ENCODE measurements around the gene PIK3CD. TPM values are rescaled to one million over a fixed set of nuclear protein-coding genes. Genes with fewer than 3 reads are reported as not detected.

PIK3CD gene
- total RNA-seq, 4 donors from 2014 or later = 4.2 to 5.4 (median 5.0) TPM

DNA sequence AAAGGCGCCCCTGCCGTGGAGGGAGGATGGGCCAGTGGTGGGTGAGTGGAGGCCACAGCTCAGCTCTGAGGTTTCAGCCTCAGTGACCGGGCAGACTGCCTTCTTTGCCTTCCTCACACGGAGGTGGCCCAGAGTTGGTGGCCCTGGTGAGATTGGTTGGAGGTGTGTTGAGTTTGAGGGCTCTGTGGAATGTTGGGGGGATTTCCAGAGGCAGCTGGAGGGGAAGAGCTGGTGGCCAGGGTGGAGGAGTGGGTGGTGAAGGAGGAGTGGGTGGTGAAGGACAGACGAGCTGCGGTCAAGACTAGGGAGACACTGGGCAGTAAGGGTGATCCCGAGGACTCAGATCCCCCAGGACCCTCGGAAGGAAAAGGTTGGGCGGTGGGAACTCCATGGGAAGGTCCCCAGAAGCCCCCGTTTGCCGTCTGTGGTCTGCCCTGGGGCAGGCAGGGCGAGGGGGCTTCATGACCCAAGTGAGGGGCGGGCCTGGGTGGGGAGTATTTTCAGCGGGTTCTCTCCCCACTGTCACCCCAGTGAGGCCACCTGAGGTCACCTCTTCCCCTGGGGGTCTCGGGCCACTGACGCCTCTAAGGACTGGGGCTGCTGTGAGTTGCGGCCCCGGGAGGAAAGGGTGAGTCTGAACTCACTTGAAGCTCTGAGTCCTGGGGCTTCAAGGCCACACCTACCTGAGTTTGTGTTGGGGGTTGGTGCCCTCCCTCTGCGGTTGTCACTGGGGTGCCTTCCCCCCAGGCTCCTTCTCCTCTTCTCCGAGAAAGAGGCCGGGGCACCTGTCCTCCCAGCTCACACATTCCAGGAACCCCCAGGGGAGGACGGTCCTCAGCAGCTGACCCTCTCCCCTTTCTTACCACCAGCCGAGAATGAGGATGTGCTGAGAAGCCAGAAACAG, 22.7 kb upstream of the PIK3CD start:
- WGBS, 2 donors = 72 to 80% methylated on average over 23 of the region's 23 CpGs
- intact Hi-C loops (cut with DNase I; ENCODE audit: low total_unique reads) = loop anchor here (10.0 kb wide), 1 partner anchor 236 kb away; no protein-coding TSS in a partner anchor

DNA sequence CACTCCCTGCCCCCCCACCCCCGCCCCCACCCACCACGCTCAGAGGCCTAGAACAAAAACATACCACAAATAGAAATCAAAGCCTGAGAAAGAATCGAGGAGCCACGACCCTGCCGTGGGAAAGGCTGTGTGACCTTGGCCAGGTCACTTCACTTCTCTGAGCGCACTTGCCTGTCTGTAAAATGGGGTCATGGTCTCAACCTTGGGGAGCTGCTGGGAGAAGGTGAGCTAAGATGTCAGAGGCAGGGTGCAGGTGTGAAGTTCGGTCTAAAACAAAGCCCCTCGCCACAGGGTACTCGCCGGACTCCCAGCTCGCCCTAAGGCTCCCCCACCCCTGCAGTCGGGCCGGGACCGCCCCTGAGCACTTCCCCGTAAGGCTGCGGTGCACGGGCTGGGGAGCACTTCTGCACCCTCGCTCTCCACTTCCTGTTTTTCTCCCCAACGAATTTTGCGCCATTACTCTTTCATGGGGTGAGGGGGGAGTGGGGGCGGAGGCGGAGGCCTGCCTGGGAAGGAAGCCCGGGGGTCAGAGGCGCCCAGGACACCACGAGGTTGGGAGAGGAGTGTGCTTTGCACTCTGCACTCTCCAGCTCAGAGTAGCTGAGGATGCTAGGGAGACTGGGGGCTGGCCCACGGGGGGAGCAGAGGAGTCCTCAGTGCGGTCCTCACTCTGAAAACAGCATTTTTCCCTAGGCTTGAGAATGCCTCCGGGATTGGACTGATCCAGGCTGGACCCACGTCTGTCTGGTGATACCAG, 21.9 kb upstream of the PIK3CD start:
- TF ChIP-seq POLR2A (IDR thresholded peaks at IDR 0.05) = no peak
- TF ChIP-seq, protein P1, sequence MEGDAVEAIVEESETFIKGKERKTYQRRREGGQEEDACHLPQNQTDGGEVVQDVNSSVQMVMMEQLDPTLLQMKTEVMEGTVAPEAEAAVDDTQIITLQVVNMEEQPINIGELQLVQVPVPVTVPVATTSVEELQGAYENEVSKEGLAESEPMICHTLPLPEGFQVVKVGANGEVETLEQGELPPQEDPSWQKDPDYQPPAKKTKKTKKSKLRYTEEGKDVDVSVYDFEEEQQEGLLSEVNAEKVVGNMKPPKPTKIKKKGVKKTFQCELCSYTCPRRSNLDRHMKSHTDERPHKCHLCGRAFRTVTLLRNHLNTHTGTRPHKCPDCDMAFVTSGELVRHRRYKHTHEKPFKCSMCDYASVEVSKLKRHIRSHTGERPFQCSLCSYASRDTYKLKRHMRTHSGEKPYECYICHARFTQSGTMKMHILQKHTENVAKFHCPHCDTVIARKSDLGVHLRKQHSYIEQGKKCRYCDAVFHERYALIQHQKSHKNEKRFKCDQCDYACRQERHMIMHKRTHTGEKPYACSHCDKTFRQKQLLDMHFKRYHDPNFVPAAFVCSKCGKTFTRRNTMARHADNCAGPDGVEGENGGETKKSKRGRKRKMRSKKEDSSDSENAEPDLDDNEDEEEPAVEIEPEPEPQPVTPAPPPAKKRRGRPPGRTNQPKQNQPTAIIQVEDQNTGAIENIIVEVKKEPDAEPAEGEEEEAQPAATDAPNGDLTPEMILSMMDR (IDR thresholded peaks at IDR 0.05) = no peak
- WGBS, 2 donors = 47 to 50% methylated on average over 29 of the region's 29 CpGs
- DNase-seq (ENCODE audit: low spot score in 2 of 2) = peak; percentile 56 to 89
- intact Hi-C loops (cut with DNase I; ENCODE audit: low total_unique reads) = loop anchor here (10.0 kb wide), 1 partner anchor 235 kb away; no protein-coding TSS in a partner anchor
- no peak overlapping the region for H3K4me3 ChIP-seq (ENCODE audit: low read depth, poor library complexity, severe bottlenecking)

More for the DNA sequence above, 22.7 kb upstream of the PIK3CD start:
- no peak for DNase-seq (ENCODE audit: low spot score in 2 of 2)
- no peak overlapping the region for H3K4me3 ChIP-seq (ENCODE audit: low read depth, poor library complexity, severe bottlenecking)
- TF ChIP-seq POLR2A (IDR thresholded peaks at IDR 0.05) = no peak
- TF ChIP-seq, protein P1 (IDR thresholded peaks at IDR 0.05) = no peak

DNA sequence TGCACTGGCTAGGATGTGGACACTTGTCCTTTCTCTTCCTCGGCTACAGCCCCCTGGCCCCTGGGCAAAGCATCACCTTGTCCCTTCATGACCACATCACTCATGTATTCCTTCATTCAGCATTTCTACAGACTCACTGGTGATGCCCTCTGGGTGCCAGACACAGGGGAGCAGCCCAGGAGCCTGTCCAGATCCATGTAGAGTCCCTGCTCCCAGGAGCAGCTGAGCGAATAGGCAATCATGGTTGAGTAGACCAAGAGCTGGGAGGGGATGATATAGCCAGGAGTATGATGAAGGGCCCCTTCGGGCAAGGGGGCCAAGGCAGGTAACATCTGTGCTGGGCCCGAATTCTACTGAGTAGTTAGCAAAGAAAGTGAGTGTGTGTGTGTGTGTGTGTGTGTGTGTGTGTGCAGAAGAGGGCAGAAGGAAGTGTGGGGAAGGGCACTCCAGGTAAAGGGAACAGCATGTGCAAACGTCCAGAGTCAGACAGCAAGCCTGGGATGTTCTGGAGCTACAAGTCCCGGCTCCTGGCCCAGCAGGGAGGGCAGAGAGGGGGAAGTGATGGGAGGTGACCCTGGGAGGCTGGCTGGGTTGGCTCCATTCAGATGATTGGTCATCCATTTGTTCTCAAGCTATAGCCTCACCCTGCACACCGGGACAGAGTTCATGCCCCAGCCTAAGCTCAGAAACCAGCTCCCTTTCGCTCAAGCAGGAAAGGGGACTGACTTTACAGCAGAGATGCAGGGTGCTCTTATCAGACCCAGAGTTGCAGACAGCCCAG, 21.0 kb upstream of the PIK3CD start:
- no peak for TF ChIP-seq POLR2A (IDR thresholded peaks at IDR 0.05)
- TF ChIP-seq, protein P1 (IDR thresholded peaks at IDR 0.05) = no peak
- 72 to 82% methylated on average over 8 of the region's 8 CpGs for WGBS, 2 donors
- DNase-seq (ENCODE audit: low spot score in 2 of 2) = no peak
- intact Hi-C loops (cut with DNase I; ENCODE audit: low total_unique reads) = no loop called here
- no peak overlapping the region for H3K4me3 ChIP-seq (ENCODE audit: low read depth, poor library complexity, severe bottlenecking)

DNA sequence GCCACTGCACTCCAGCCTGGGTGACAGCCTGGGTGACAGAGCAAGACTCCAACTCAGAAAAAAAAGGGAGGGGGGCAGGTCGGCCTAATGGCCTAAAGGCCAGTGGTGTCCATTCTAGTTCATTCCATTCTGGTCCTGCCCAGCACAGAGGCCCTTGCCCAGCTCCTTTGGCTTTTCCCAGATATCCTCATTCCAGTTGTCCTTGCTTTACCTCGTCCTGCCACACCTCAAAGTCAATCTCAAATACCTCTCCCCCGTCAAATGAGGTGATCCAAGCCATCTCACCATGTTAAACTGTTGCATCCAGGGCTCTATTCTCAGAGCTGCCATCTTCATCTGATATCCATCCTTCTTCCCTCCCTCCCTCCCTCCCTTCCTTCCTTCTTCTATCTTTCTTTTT, 19.9 kb upstream of the PIK3CD start:
- H3K4me3 ChIP-seq (ENCODE audit: low read depth, poor library complexity, severe bottlenecking) = no peak overlapping the region
- DNase-seq (ENCODE audit: low spot score in 2 of 2) = no peak
- intact Hi-C loops (cut with DNase I; ENCODE audit: low total_unique reads) = no loop called here
- TF ChIP-seq, protein P1 (IDR thresholded peaks at IDR 0.05) = no peak
- no peak for TF ChIP-seq POLR2A (IDR thresholded peaks at IDR 0.05)
- 89 to 91% methylated on average over 3 of the region's 3 CpGs for WGBS, 2 donors

DNA sequence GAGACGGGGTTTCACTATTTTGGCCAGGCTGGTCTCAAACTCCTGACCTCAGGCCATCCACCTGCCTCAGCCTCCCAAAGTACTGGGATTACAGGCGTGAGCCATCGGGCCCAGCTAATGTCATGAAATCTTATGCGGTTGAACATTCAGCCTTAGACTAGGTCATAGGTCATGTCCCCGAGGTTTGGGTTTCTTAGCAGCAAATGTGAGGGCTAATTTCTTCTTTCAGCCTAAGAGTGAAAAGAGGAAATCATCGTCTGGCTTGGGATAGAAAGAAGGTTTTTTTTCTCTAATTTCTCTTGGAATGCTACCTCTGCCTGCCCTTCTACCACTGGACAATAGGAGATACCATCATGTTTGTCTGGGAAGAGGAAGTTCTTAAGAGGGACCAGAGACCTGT, 18.0 kb upstream of the PIK3CD start:
- TF ChIP-seq POLR2A (IDR thresholded peaks at IDR 0.05) = no peak
- TF ChIP-seq, protein P1 (IDR thresholded peaks at IDR 0.05) = no peak
- WGBS, 2 donors = 89 to 91% methylated on average over 6 of the region's 6 CpGs
- DNase-seq (ENCODE audit: low spot score in 2 of 2) = no peak
- intact Hi-C loops (cut with DNase I; ENCODE audit: low total_unique reads) = no loop called here
- H3K4me3 ChIP-seq (ENCODE audit: low read depth, poor library complexity, severe bottlenecking) = no peak overlapping the region
